RWPE2 (cell line): ENCODE measurements around the gene SORL1.

Source experiments
- ATAC-seq: fragments of 200-7000 bp; cut with Tn5 transposase; 3 replicates; pipeline ENCODE4 v1.9.1; 2021; ENCODE audit warnings: low read depth
- DNase-seq: peaks from one replicate; pipeline ENCODE4 v3.0.0-alpha.2; 2020; ENCODE audit warnings: low spot score
- H3K27ac ChIP-seq: fragments of 450-650 bp; 2 replicates; pipeline ENCODE4 v1.5.1; 2017; ENCODE audit warnings: mild to moderate bottlenecking; ENCODE audit not compliant: poor library complexity, severe bottlenecking
- H3K27me3 ChIP-seq: fragments of 250-450 bp; sonication (Bioruptor Pico); 2 replicates; pipeline ENCODE4 v1.5.1; 2021; ENCODE audit warnings: mild to moderate bottlenecking, moderate library complexity; ENCODE audit not compliant: insufficient read depth, poor library complexity, severe bottlenecking
- H3K36me3 ChIP-seq: fragments of 250-450 bp; sonication (Bioruptor Pico); 2 replicates; pipeline ENCODE4 v1.5.1; 2020; ENCODE audit warnings: low read depth, mild to moderate bottlenecking, moderate library complexity
- H3K4me1 ChIP-seq: fragments of 250-450 bp; sonication (Bioruptor Pico); 2 replicates; pipeline ENCODE4 v1.5.1; 2021; ENCODE audit warnings: mild to moderate bottlenecking, moderate library complexity; ENCODE audit not compliant: insufficient read depth, poor library complexity, severe bottlenecking
- H3K4me3 ChIP-seq: fragments of 250-450 bp; sonication (Bioruptor Pico); 2 replicates; pipeline ENCODE4 v1.5.1; 2021; ENCODE audit warnings: mild to moderate bottlenecking, moderate library complexity; ENCODE audit not compliant: severe bottlenecking
- H3K9me3 ChIP-seq: fragments of 250-450 bp; sonication (Bioruptor Pico); 2 replicates; pipeline ENCODE4 v1.5.1; 2021; ENCODE audit warnings: mild to moderate bottlenecking, moderate library complexity; ENCODE audit not compliant: severe bottlenecking
- TF ChIP-seq, protein P1 (sequence below): fragments of 450-650 bp; IDR thresholded peaks from one replicate; pipeline ENCODE4 v1.5.1; 2017; ENCODE audit warnings: mild to moderate bottlenecking, moderate library complexity; ENCODE audit not compliant: poor library complexity, severe bottlenecking

The SORL1 gene

GRCh38 chr11:121552154-121552553 lies 100.0 kb downstream of the SORL1 start:
- DNase-seq, result no peak
- no peaks in the 10 kb centered on the region for H3K9me3 ChIP-seq
- H3K27ac ChIP-seq, result no peak overlapping the region
- no peaks in the 10 kb centered on the region for H3K27me3 ChIP-seq
- peaks cover 24% of the 10 kb centered on the region for H3K36me3 ChIP-seq
- no peak overlapping the region for H3K4me3 ChIP-seq
- no peak for ATAC-seq
- TF ChIP-seq, protein P1, sequence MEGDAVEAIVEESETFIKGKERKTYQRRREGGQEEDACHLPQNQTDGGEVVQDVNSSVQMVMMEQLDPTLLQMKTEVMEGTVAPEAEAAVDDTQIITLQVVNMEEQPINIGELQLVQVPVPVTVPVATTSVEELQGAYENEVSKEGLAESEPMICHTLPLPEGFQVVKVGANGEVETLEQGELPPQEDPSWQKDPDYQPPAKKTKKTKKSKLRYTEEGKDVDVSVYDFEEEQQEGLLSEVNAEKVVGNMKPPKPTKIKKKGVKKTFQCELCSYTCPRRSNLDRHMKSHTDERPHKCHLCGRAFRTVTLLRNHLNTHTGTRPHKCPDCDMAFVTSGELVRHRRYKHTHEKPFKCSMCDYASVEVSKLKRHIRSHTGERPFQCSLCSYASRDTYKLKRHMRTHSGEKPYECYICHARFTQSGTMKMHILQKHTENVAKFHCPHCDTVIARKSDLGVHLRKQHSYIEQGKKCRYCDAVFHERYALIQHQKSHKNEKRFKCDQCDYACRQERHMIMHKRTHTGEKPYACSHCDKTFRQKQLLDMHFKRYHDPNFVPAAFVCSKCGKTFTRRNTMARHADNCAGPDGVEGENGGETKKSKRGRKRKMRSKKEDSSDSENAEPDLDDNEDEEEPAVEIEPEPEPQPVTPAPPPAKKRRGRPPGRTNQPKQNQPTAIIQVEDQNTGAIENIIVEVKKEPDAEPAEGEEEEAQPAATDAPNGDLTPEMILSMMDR, result no peak
- H3K4me1 ChIP-seq, result peaks cover 23% of the 10 kb centered on the region

- no peaks in the 10 kb centered on the region for H3K27me3 ChIP-seq
- TF ChIP-seq, protein P1, result no peak
- no peak overlapping the region for H3K4me3 ChIP-seq
- H3K4me1 ChIP-seq, result peaks cover 23% of the 10 kb centered on the region
- no peaks in the 10 kb centered on the region for H3K9me3 ChIP-seq
- H3K27ac ChIP-seq, result no peak overlapping the region
- no peak for DNase-seq
- peaks cover 29% of the 10 kb centered on the region for H3K36me3 ChIP-seq
- no peak for ATAC-seq
Measured at GRCh38 chr11:121552644-121553043, 100.5 kb downstream of the SORL1 start.

DNA sequence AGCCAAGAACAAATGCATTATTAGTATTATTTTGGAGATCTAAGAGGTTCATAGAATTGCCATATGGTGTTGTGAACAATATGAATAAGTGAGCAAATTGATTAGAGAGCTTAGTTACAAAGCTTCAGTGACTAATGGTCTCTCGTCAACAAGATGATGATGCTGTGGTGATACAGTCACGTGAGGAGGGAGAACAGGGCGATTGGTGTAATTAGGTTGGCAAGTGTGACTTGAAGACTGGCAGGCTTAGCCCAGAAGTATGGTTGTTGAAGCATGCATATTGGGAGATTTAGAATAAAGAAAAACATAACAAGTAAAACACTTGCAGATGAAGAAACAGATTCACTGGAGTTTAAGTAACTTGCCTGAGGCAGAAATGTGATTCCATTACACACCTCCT lies 101.3 kb downstream of the SORL1 start:
- ATAC-seq (no peak), DNase-seq (no peak)
- Histone ChIP-seq H3K4me3 (no peak overlapping the region), H3K9me3 (no peaks in the 10 kb centered on the region), H3K4me1 (peaks cover 23% of the 10 kb centered on the region), H3K27me3 (no peaks in the 10 kb centered on the region), H3K36me3 (peaks cover 36% of the 10 kb centered on the region), H3K27ac (no peak overlapping the region)
- TF ChIP-seq, protein P1, result no peak

GRCh38 chr11:121553806-121554205 lies 101.7 kb downstream of the SORL1 start:
- Histone ChIP-seq H3K27me3 (no peaks in the 10 kb centered on the region), H3K36me3 (peaks cover 41% of the 10 kb centered on the region), H3K27ac (no peak overlapping the region), H3K9me3 (no peaks in the 10 kb centered on the region), H3K4me1 (peaks cover 23% of the 10 kb centered on the region), H3K4me3 (no peak overlapping the region)
- DNase-seq, result no peak
- TF ChIP-seq, protein P1, result no peak
- peak; percentile 68 for ATAC-seq

DNA sequence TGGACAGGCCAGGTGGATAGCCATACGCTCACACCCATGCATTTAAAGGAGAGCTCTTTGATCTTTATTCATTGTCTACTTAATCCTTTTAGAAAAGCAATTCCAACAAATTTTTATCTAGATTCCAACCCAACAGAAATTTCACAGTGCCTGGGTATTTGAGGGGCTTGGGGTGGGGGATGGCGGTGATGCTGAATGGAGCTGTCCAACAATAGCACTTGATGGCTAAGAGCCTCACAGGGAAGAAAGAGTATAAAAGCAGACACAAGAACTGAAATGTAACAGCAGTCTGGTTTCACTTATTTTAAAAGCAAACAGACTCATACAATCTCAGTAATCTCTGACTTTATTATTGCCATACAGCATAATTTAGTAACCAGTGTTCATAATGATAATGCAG lies 102.4 kb downstream of the SORL1 start:
- TF ChIP-seq, protein P1, result no peak

More for the DNA sequence above, 102.4 kb downstream of the SORL1 start:
- no peaks in the 10 kb centered on the region for H3K9me3 ChIP-seq
- H3K27ac ChIP-seq, result no peak overlapping the region
- H3K4me1 ChIP-seq, result peaks cover 23% of the 10 kb centered on the region
- H3K36me3 ChIP-seq, result peaks cover 44% of the 10 kb centered on the region
- H3K4me3 ChIP-seq, result no peak overlapping the region
- no peak for ATAC-seq
- DNase-seq, result no peak
- H3K27me3 ChIP-seq, result no peaks in the 10 kb centered on the region
